Neural progenitor cell (in vitro differentiated cells): ENCODE measurements around the gene CTNNA1. TPM values are rescaled to one million over a fixed set of nuclear protein-coding genes. Genes with fewer than 3 reads are reported as not detected.

ENCODE experiments used
- DNase-seq: peaks from one replicate; pipeline ENCODE4 v3.0.0-alpha.2; 2016; ENCODE audit warnings: low spot score
- H2AFZ ChIP-seq: fragments of 200-600 bp; sonication (generic); replicated peaks from 2 replicates; pipeline ENCODE4 v1.6.1; 2016; ENCODE audit warnings: antibody characterized with exemption
- H3F3A ChIP-seq: fragments of 200-600 bp; sonication (generic); 2 replicates; pipeline ENCODE4 v1.6.1; 2016; ENCODE audit warnings: antibody characterized with exemption, low read depth
- H3K27ac ChIP-seq: fragments of 200-600 bp; sonication (generic); 2 replicates; pipeline ENCODE4 v1.5.1; 2016; ENCODE audit warnings: mild to moderate bottlenecking
- H3K27me3 ChIP-seq: fragments of 200-600 bp; sonication (generic); 2 replicates; pipeline ENCODE4 v1.6.1; 2016; ENCODE audit warnings: mild to moderate bottlenecking, moderate library complexity
- H3K36me3 ChIP-seq: fragments of 200-600 bp; sonication (generic); 2 replicates; pipeline ENCODE4 v1.5.1; 2016
- H3K4me1 ChIP-seq: fragments of 200-600 bp; sonication (generic); 2 replicates; pipeline ENCODE4 v1.6.1; 2016; ENCODE audit warnings: mixed run types
- H3K4me2 ChIP-seq: fragments of 200-600 bp; sonication (generic); 2 replicates; pipeline ENCODE4 v1.6.1; 2016
- H3K4me3 ChIP-seq: fragments of 200-600 bp; sonication (generic); 2 replicates; pipeline ENCODE4 v1.5.1; 2016
- H3K79me2 ChIP-seq: fragments of 200-600 bp; sonication (generic); 2 replicates; pipeline ENCODE4 v1.6.1; 2016; ENCODE audit warnings: low read depth
- H3K9ac ChIP-seq: fragments of 200-600 bp; sonication (generic); 2 replicates; pipeline ENCODE4 v1.6.1; 2016
- H3K9me3 ChIP-seq: fragments of 200-600 bp; sonication (generic); 2 replicates; pipeline ENCODE4 v1.5.1; 2016; ENCODE audit warnings: low read depth
- H4K20me1 ChIP-seq: fragments of 200-600 bp; sonication (generic); 2 replicates; pipeline ENCODE4 v1.6.1; 2016; ENCODE audit warnings: low read depth
- H3K27ac Mint-ChIP-seq: 3 replicates; pipeline ENCODE4 v1.8.0; 2021; ENCODE audit warnings: mixed read lengths
- H3K27me3 Mint-ChIP-seq: 2 replicates; pipeline ENCODE4 v1.8.0; 2022; ENCODE audit warnings: low read depth, mild to moderate bottlenecking, inconsistent platforms, moderate library complexity, mixed read lengths; ENCODE audit not compliant: insufficient read depth
- H3K36me3 Mint-ChIP-seq: 3 replicates; pipeline ENCODE4 v1.8.0; 2021; ENCODE audit warnings: mixed read lengths
- H3K4me1 Mint-ChIP-seq: 3 replicates; pipeline ENCODE4 v1.8.0; 2021; ENCODE audit warnings: mixed read lengths
- H3K4me3 Mint-ChIP-seq: 3 replicates; pipeline ENCODE4 v1.8.0; 2021; ENCODE audit warnings: mild to moderate bottlenecking, moderate library complexity, mixed read lengths
- H3K9me3 Mint-ChIP-seq: 3 replicates; pipeline ENCODE4 v1.8.0; 2020; ENCODE audit warnings: mixed read lengths
- CTCF ChIP-seq: fragments of 200-600 bp; sonication (generic); IDR thresholded peaks from 2 replicates; pipeline ENCODE4 v1.5.1; 2017; ENCODE audit warnings: antibody characterized with exemption, mild to moderate bottlenecking
- EZH2 ChIP-seq: fragments of 200-600 bp; sonication (generic); IDR thresholded peaks from 2 replicates; pipeline ENCODE4 v1.6.1; 2017; ENCODE audit warnings: antibody characterized with exemption, mild to moderate bottlenecking, moderate library complexity
- EZH2phosphoT487 ChIP-seq: fragments of 200-600 bp; sonication (generic); IDR thresholded peaks from 2 replicates; pipeline ENCODE4 v1.6.1; 2017; ENCODE audit warnings: antibody characterized with exemption
- total RNA-seq: library from RNA; depleted of rRNA; stranded (reverse); fragments of >200 nt; gene quantifications from 2 replicates; pipeline ENCODE4 v1.2.3, GENCODE V29; 2015; ENCODE audit warnings: low replicate concordance

The CTNNA1 gene
- total RNA-seq, 1 donor from 2014 or later = 305 TPM

- no peak overlapping the region for H3K4me3 ChIP-seq
- no peaks in the 10 kb centered on the region for H3F3A ChIP-seq
- no peak for DNase-seq
- no peak overlapping the region for H3K27ac Mint-ChIP-seq
- TF ChIP-seq EZH2phosphoT487 = no peak
- TF ChIP-seq EZH2 = no peak
- no peak for TF ChIP-seq CTCF
- peaks cover 34% of the 10 kb centered on the region for H3K4me1 Mint-ChIP-seq
- H3K9ac ChIP-seq = no peak overlapping the region
- peaks cover 11% of the 10 kb centered on the region for H3K9me3 ChIP-seq
- H3K27ac ChIP-seq = no peak overlapping the region
- no peaks in the 10 kb centered on the region for H3K27me3 ChIP-seq
- peaks cover 2% of the 10 kb centered on the region for H3K27me3 Mint-ChIP-seq
- H3K4me1 ChIP-seq = no peaks in the 10 kb centered on the region
- H3K36me3 Mint-ChIP-seq = peaks cover 39% of the 10 kb centered on the region
- H3K36me3 ChIP-seq = peaks cover 21% of the 10 kb centered on the region
- H3K79me2 ChIP-seq = peaks cover 100% of the 10 kb centered on the region
- H3K9me3 Mint-ChIP-seq = peaks cover 12% of the 10 kb centered on the region
- no peak overlapping the region for H2AFZ ChIP-seq
- H3K4me3 Mint-ChIP-seq = no peak overlapping the region
- no peak overlapping the region for H3K4me2 ChIP-seq
- H4K20me1 ChIP-seq = peaks cover 68% of the 10 kb centered on the region
Observed at GRCh38 chr5:138762110-138762509, 8.9 kb downstream of the CTNNA1 start.

DNA sequence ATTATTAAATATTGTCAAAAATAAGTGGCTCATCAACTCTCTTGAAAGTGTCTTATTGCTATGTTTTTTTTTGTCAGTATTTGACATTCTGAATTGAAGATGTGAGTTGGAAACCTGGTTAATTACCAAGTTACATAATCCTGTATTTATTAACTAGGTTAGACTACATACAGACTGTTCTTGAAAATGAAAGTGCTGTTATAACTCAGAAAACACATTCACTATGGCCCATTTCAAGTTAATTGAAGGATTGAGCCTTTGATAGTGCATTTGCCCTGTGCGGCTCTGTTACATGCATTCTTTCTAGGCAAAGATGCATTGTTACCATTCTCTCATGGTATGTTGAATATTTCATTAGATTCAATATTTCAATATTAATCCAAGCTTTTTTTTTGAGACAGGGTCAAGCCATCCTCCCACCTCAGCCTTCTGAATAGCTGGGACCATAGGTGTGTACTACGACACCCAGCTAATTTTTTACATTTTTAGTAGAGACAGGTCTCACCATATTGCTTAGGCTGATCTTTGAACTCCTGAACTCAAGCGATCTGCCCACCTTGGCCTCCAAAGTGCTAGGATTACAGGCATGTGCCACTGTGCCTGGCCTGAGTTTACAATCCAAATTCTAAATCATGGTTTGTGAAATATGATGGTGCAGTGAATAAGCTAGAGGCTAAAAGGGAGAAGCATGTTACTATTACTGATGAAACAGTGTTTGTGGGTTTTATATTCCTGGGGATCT is 10.0 kb downstream of the CTNNA1 start:
- Mint-ChIP-seq H3K9me3 (peaks cover 5% of the 10 kb centered on the region), H3K36me3 (peaks cover 38% of the 10 kb centered on the region), H3K4me3 (no peak overlapping the region), H3K4me1 (peaks cover 34% of the 10 kb centered on the region), H3K27ac (no peak overlapping the region), H3K27me3 (no peaks in the 10 kb centered on the region)
- peaks cover 79% of the 10 kb centered on the region for H4K20me1 ChIP-seq
- H3K4me3 ChIP-seq = no peak overlapping the region
- H3K4me2 ChIP-seq = no peak overlapping the region
- no peaks in the 10 kb centered on the region for H3K4me1 ChIP-seq
- H3K36me3 ChIP-seq = peaks cover 14% of the 10 kb centered on the region
- no peaks in the 10 kb centered on the region for H3F3A ChIP-seq
- H3K27me3 ChIP-seq = no peaks in the 10 kb centered on the region
- H2AFZ ChIP-seq = no peak overlapping the region
- no peak for DNase-seq
- H3K9me3 ChIP-seq = peaks cover 11% of the 10 kb centered on the region
- H3K9ac ChIP-seq = no peak overlapping the region
- H3K79me2 ChIP-seq = peaks cover 100% of the 10 kb centered on the region
- no peak for TF ChIP-seq EZH2phosphoT487
- TF ChIP-seq EZH2 = no peak
- TF ChIP-seq CTCF = no peak
- H3K27ac ChIP-seq = no peak overlapping the region

DNA sequence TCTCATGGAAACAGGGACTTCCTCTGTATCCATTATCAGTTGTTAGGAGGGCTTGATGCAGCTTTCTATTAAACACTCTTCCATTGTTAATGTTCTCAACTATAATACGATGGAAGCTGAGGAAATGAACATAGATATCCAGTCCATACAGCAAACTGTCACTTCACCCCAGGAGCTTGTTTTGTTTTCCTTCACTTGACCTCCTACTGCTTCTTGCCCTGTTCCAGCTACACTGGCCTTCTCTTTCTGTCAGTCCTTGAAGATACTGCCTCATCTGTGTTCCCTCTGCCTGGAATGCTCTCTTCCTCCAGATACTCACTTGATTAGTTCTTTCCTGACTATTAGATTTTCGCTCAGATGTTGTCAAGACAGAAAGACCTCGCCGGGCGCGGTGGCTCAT is 17.1 kb downstream of the CTNNA1 start:
- Mint-ChIP-seq H3K27me3 (no peaks in the 10 kb centered on the region), H3K4me1 (peaks cover 16% of the 10 kb centered on the region)
- DNase-seq = no peak

More for the DNA sequence above, 17.1 kb downstream of the CTNNA1 start:
- Histone ChIP-seq H2AFZ (no peak overlapping the region), H3K27me3 (no peaks in the 10 kb centered on the region), H4K20me1 (peaks cover 79% of the 10 kb centered on the region), H3K79me2 (peaks cover 98% of the 10 kb centered on the region), H3K9me3 (no peaks in the 10 kb centered on the region), H3K4me2 (no peak overlapping the region), H3K4me3 (no peak overlapping the region), H3K4me1 (peaks cover 10% of the 10 kb centered on the region), H3K9ac (no peak overlapping the region), H3K27ac (no peak overlapping the region), H3K36me3 (no peaks in the 10 kb centered on the region), H3F3A (no peaks in the 10 kb centered on the region)
- Mint-ChIP-seq H3K36me3 (peaks cover 38% of the 10 kb centered on the region), H3K27ac (no peak overlapping the region), H3K9me3 (peaks cover 13% of the 10 kb centered on the region), H3K4me3 (no peak overlapping the region)
- TF ChIP-seq CTCF (no peak), EZH2 (no peak), EZH2phosphoT487 (no peak)
